GM18526 (cell line): ENCODE data around the gene WWP2.

Source experiments
- POLR2A ChIP-seq: IDR thresholded peaks from 3 replicates; pipeline ENCODE4 v1.6.1; 2011; ENCODE audit not compliant: insufficient read length; ENCODE audit errors: extremely low read depth

Gene WWP2

GRCh38 chr16:69889295-69889964, 127.3 kb downstream of the WWP2 start:
- TF ChIP-seq POLR2A = no peak

GRCh38 chr16:69890114-69890891, 128.2 kb downstream of the WWP2 start:
- TF ChIP-seq POLR2A = no peak

- TF ChIP-seq POLR2A = no peak
These were observed 128.8 kb downstream of the WWP2 start for GRCh38 chr16:69890892-69891282.

- no peak for TF ChIP-seq POLR2A
These were observed 130.2 kb downstream of the WWP2 start for GRCh38 chr16:69892378-69892777.

GRCh38 chr16:69893106-69893505, 131.0 kb downstream of the WWP2 start:
- TF ChIP-seq POLR2A = no peak

- TF ChIP-seq POLR2A = no peak
These were observed 132.5 kb downstream of the WWP2 start for GRCh38 chr16:69894676-69895075.

GRCh38 chr16:69903865-69904415, 141.8 kb downstream of the WWP2 start:
- no peak for TF ChIP-seq POLR2A

GRCh38 chr16:69904495-69905170, 142.5 kb downstream of the WWP2 start:
- TF ChIP-seq POLR2A = no peak

- TF ChIP-seq POLR2A = no peak
These were observed 143.0 kb downstream of the WWP2 start for GRCh38 chr16:69905171-69905555.

- no peak for TF ChIP-seq POLR2A
These were observed 144.8 kb downstream of the WWP2 start for GRCh38 chr16:69906838-69907401.

- TF ChIP-seq POLR2A = no peak
These were observed 146.9 kb downstream of the WWP2 start for GRCh38 chr16:69909043-69909442.

- no peak for TF ChIP-seq POLR2A
These were observed 147.6 kb downstream of the WWP2 start for GRCh38 chr16:69909760-69910159.

- TF ChIP-seq POLR2A = no peak
These were observed 148.8 kb downstream of the WWP2 start for GRCh38 chr16:69910964-69911363.

- TF ChIP-seq POLR2A = no peak
These were observed 154.3 kb downstream of the WWP2 start for GRCh38 chr16:69916462-69916861.

GRCh38 chr16:69917311-69917710, 155.2 kb downstream of the WWP2 start:
- no peak for TF ChIP-seq POLR2A
